HepG2 (cell line): ENCODE results near the gene TMEM131L. TPM values are rescaled to one million over a fixed set of nuclear protein-coding genes. Genes with fewer than 3 reads are reported as not detected.

Experiments used
- ATAC-seq: fragments of 200-7000 bp; cut with Tn5 transposase; 3 replicates; pipeline ENCODE4 v1.9.1; 2020; ENCODE audit warnings: mild to moderate bottlenecking, moderate library complexity
- BruUV-seq: library from RNA; stranded (reverse); fragments of 400-500 nt; replicated peaks from 2 replicates; lab custom pipeline; 2021; lab: Mats Ljungman, UMichigan
- CTCF ChIA-PET: fragments of 300-600 bp; formaldehyde crosslinking; extraction: SDS; loops from one replicate; lab custom pipeline; 2021; ENCODE audit warnings: low total read pairs, inconsistent platforms, low intra/inter-chr PET ratio; lab: Yijun Ruan, JAX
- POLR2A ChIA-PET: fragments of 350-600 bp; sonication (Branson Sonifier 250); formaldehyde crosslinking; loops from one replicate; lab custom pipeline; 2020; ENCODE audit warnings: antibody characterized with exemption, inconsistent platforms; lab: Yijun Ruan, JAX
- DNase-seq: peaks from one replicate; pipeline ENCODE4 v3.0.0-alpha.2; 2015; ENCODE audit warnings: low spot score
- FAIRE-seq: peaks from 3 replicates; lab custom pipeline; 2011; peaks lifted over from hg19 to GRCh38; lab: Jason Lieb, UNC
- H2AFZ ChIP-seq: one replicate; pipeline ENCODE4 v1.6.1; 2011; ENCODE audit warnings: low read length, inconsistent platforms
- H3K27ac ChIP-seq: fragments of 300-600 bp; 3 replicates; pipeline ENCODE4 v1.8.0; 2011; ENCODE audit warnings: mixed run types, mild to moderate bottlenecking, mixed read lengths, low read length, inconsistent platforms; ENCODE audit not compliant: insufficient read depth; ENCODE audit errors: extremely low read length
- H3K27me3 ChIP-seq, 2 experiments: fragments of 200-600 bp in 1 of 2; 2 replicates in 1 of 2; 3 replicates in 1 of 2; pipeline versions ENCODE4 v1.6.0 to v1.8.0; 2011; ENCODE audit warnings: low read length in 2 of 2, mild to moderate bottlenecking in 2 of 2, moderate library complexity in 2 of 2, inconsistent platforms in 1 of 2; ENCODE audit not compliant: insufficient read depth in 2 of 2, control insufficient read depth in 1 of 2
- H3K36me3 ChIP-seq, 2 experiments: fragments of 200-600 bp in 1 of 2; replicated peaks in 1 of 2; 2 replicates in 1 of 2; 3 replicates in 1 of 2; pipeline versions ENCODE4 v1.5.1 to v1.8.0; 2011; ENCODE audit warnings: low read length in 2 of 2, inconsistent platforms in 1 of 2; ENCODE audit not compliant: insufficient read depth in 2 of 2, control insufficient read depth in 1 of 2
- H3K4me1 ChIP-seq: 2 replicates; pipeline ENCODE4 v1.5.1; 2012; ENCODE audit warnings: low read length, inconsistent platforms; ENCODE audit not compliant: insufficient read depth
- H3K4me2 ChIP-seq: 2 replicates; pipeline ENCODE4 v1.6.0; 2011; ENCODE audit warnings: low read depth, low read length, inconsistent platforms
- H3K4me3 ChIP-seq, 3 experiments: fragments of 200-600 bp in 1 of 3; sonication (generic), shearing (Covaris generic) in 1 of 3; replicated peaks in 1 of 3; 2 replicates each; pipeline ENCODE4 v1.5.1; 2011 to 2016; ENCODE audit warnings: low read length in 3 of 3, inconsistent platforms in 2 of 3, low read depth in 2 of 3, mild to moderate bottlenecking in 2 of 3, control low read depth in 1 of 3, mixed read lengths in 1 of 3; ENCODE audit not compliant: insufficient read depth in 1 of 3
- H3K79me2 ChIP-seq: one replicate; pipeline ENCODE4 v1.6.1; 2011; ENCODE audit warnings: low read length, inconsistent platforms; ENCODE audit not compliant: insufficient read depth
- H3K9ac ChIP-seq: 2 replicates; pipeline ENCODE4 v1.6.0; 2011; ENCODE audit warnings: mild to moderate bottlenecking, low read depth, low read length, inconsistent platforms; ENCODE audit not compliant: insufficient read depth
- H3K9me3 ChIP-seq: 2 replicates; pipeline ENCODE4 v1.5.1; 2012; ENCODE audit warnings: mild to moderate bottlenecking, low read length
- H4K20me1 ChIP-seq: 2 replicates; pipeline ENCODE4 v1.6.0; 2011; ENCODE audit warnings: inconsistent platforms, mild to moderate bottlenecking, low read length, moderate library complexity; ENCODE audit not compliant: insufficient read depth
- CTCF ChIP-seq: sonication (generic); formaldehyde crosslinking; IDR thresholded peaks from 2 replicates; pipeline ENCODE4 v1.5.0; 2020; ENCODE audit warnings: mild to moderate bottlenecking, missing genetic modification reagents, moderate library complexity
- FOXA3 ChIP-seq: IDR thresholded peaks from 2 replicates; pipeline ENCODE4 v1.6.1; 2016; ENCODE audit warnings: missing genetic modification reagents, missing compliant biosample characterization
- HMG20A ChIP-seq: IDR thresholded peaks from 2 replicates; pipeline ENCODE4 v1.6.1; 2016; ENCODE audit warnings: borderline replicate concordance
- HOMEZ ChIP-seq: IDR thresholded peaks from 2 replicates; pipeline ENCODE4 v1.6.1; 2016; ENCODE audit warnings: low read depth
- HOXA3 ChIP-seq: sonication (generic); formaldehyde crosslinking; IDR thresholded peaks from 2 replicates; pipeline ENCODE4 v1.5.0; 2020; ENCODE audit warnings: missing genetic modification reagents
- MZF1 ChIP-seq: sonication (generic); formaldehyde crosslinking; IDR thresholded peaks from 2 replicates; pipeline ENCODE4 v1.8.1; 2023; ENCODE audit warnings: mild to moderate bottlenecking, missing genetic modification reagents, borderline replicate concordance
- NCOA2 ChIP-seq: sonication (generic); formaldehyde crosslinking; IDR thresholded peaks from 2 replicates; pipeline ENCODE4 v1.8.0; 2022; ENCODE audit warnings: inconsistent platforms
- POGK ChIP-seq: sonication (generic); formaldehyde crosslinking; conservative IDR thresholded peaks from 2 replicates; pipeline ENCODE4 v1.8.0; 2022; ENCODE audit warnings: mild to moderate bottlenecking, moderate library complexity, missing genetic modification reagents
- POGZ ChIP-seq: sonication (generic); formaldehyde crosslinking; IDR thresholded peaks from 2 replicates; pipeline ENCODE4 v1.4.0; 2020; ENCODE audit warnings: mild to moderate bottlenecking, missing genetic modification reagents
- SAP130 ChIP-seq: IDR thresholded peaks from 2 replicates; pipeline ENCODE4 v1.6.1; 2016; ENCODE audit warnings: low read depth
- SRY ChIP-seq: sonication (generic); formaldehyde crosslinking; IDR thresholded peaks from 2 replicates; pipeline ENCODE4 v1.8.0; 2022; ENCODE audit warnings: mild to moderate bottlenecking, missing genetic modification reagents
- STAG1 ChIP-seq: sonication (generic); formaldehyde crosslinking; IDR thresholded peaks from 2 replicates; pipeline ENCODE4 v1.4.0; 2020; ENCODE audit warnings: missing genetic modification reagents
- ZNF280D ChIP-seq: sonication (generic); formaldehyde crosslinking; IDR thresholded peaks from 2 replicates; pipeline ENCODE4 v1.5.1; 2020; ENCODE audit warnings: mild to moderate bottlenecking, missing genetic modification reagents
- WGBS: methylation state at CpG from one replicate; pipeline ENCODE4 v1.1.6; 2017; ENCODE audit warnings: low lambda C conversion rate; 5-methylcytosine and 5-hydroxymethylcytosine counted together
- in situ Hi-C: cut with HindIII; loops from 2 replicates; pipeline ENCODE4 v1.10.0; 2017; ENCODE audit warnings: low pct_unique_long_range_greater_than_20kb; ENCODE audit not compliant: extremely low pct_ligation_motif_present
- intact Hi-C: fragments of 100-400 bp; cut with micrococcal nuclease; formaldehyde crosslinking; loops from one replicate; pipeline ENCODE4 v1.10.0; 2022; ENCODE audit not compliant: unreplicated experiment
- polyA plus RNA-seq, 8 experiments: library from polyadenylated mRNA; depleted of rRNA in 3 of 8; stranded (reverse) in 7 of 8; unstranded in 1 of 8; fragments of >200 nt; fragmentation: Illumina TruSeq in 4 of 8; extraction: Trizol in 4 of 8; gene quantifications; 2 replicates each; pipeline versions ENCODE4 v1.2.1 to v1.2.3, GENCODE V29; 2011 to 2016; ENCODE audit warnings: low read depth in 4 of 8, missing spikeins in 1 of 8, mixed read lengths in 1 of 8; ENCODE audit not compliant: insufficient read depth in 1 of 8
- total RNA-seq, 5 experiments: library from RNA; depleted of rRNA; stranded (reverse); fragments of >200 nt; fragmentation: Illumina TruSeq; extraction: Trizol; gene quantifications; 2 replicates each; pipeline ENCODE4 v1.2.3, GENCODE V29; 2016; ENCODE audit warnings: low read depth in 1 of 5

TMEM131L gene
- total and polyA plus RNA-seq, 2 of the 13 experiments (the other 11 are each of a cell fraction or from before 2014, with no cell fraction given), result 2.2 to 4.5 TPM

- Histone ChIP-seq H3K27ac (no peak overlapping the region), H3K9ac (no peak overlapping the region), H3K79me2 (no peaks in the 10 kb centered on the region), H3K9me3 (no peaks in the 10 kb centered on the region), H3K27me3 (no peaks in the 10 kb centered on the region), H3K4me1 (peaks cover 44% of the 10 kb centered on the region), H3K4me2 (no peak overlapping the region), H2AFZ (no peak overlapping the region), H3K4me3 (no peak overlapping the region), H3K36me3 (no peaks in the 10 kb centered on the region; a peak in 1 of 5 replicates), H4K20me1 (no peaks in the 10 kb centered on the region)
- CTCF ChIA-PET, result interaction anchor here (1.0 to 3.9 kb wide), 4 partner anchors 109 to 432 kb away, joined by 3 to 31 read pairs (median 12); partner anchors contain the start of gene MND1
- in situ Hi-C loops (loop anchor here (5.0 to 10.0 kb wide), 2 partner anchors 137 to 419 kb away; no protein-coding TSS in a partner anchor), intact Hi-C loops (loop anchor here (1.0 to 10.0 kb wide), 4 partner anchors 107 to 431 kb away; partner anchors contain the start of gene TRIM2)
- FAIRE-seq, result peak; percentile 63
- DNase-seq, result peak; percentile 63
- POLR2A ChIA-PET, result interaction anchor here (0.6 kb wide), 1 partner anchor 109 kb away, joined by 3 read pairs; no protein-coding TSS in a partner anchor
- BruUV-seq, result no TSS peak
- 20% methylated on average over 4 of the region's 4 CpGs for WGBS
- ATAC-seq, result peak; percentile 90
- TF ChIP-seq CTCF (CRISPR knock-in tag) (peak; percentile 88), MZF1 (no peak), STAG1 (CRISPR knock-in tag) (peak; percentile 92), NCOA2 (CRISPR knock-in tag) (no peak), HMG20A (CRISPR knock-in tag) (0 out of 2 replicates have a peak, but pooled peaks have one; percentile 10), POGK (CRISPR knock-in tag) (no peak), ZNF280D (CRISPR knock-in tag) (0 out of 2 replicates have a peak, but pooled peaks have one; percentile 39), HOXA3 (0 out of 2 replicates have a peak, but pooled peaks have one; percentile 12), FOXA3 (CRISPR knock-in tag) (peak; percentile 35; the same call in 1 of the 2 replicates), SRY (CRISPR knock-in tag) (no peak), SAP130 (CRISPR knock-in tag) (peak; percentile 36), HOMEZ (0 out of 2 replicates have a peak, but pooled peaks have one; percentile 55), POGZ (CRISPR knock-in tag) (0 out of 2 replicates have a peak, but pooled peaks have one; percentile 16)
These were observed 108.0 kb downstream of the TMEM131L start for GRCh38 chr4:153573881-153574802.
